OCI-LY3 (cell line): ENCODE data around the gene SCNN1G.

ENCODE experiments used
- H2AFZ ChIP-seq: fragments of 200-600, 300-600 bp; shearing (Covaris generic); 2 replicates; pipeline ENCODE4 v1.6.0; 2014; ENCODE audit warnings: antibody characterized with exemption, low read depth, low read length
- H3K27ac ChIP-seq: fragments of 200-600, 300-600 bp; sonication (generic); 2 replicates; pipeline ENCODE4 v1.5.1; 2014; ENCODE audit warnings: mild to moderate bottlenecking, low read length, moderate library complexity, mixed read lengths
- H3K27me3 ChIP-seq: fragments of 200-600, 300-600 bp; sonication (generic); 2 replicates; pipeline ENCODE4 v1.6.1; 2014; ENCODE audit warnings: low read depth, low read length, mixed read lengths
- H3K36me3 ChIP-seq: fragments of 200-600, 300-600 bp; sonication (generic); replicated peaks from 2 replicates; pipeline ENCODE3; 2014; ENCODE audit warnings: low read depth, low read length, mixed read lengths
- H3K4me1 ChIP-seq: fragments of 300-600, 200-600 bp; sonication (generic); 2 replicates; pipeline ENCODE4 v1.6.1; 2014; ENCODE audit warnings: low read length, mixed read lengths
- H3K4me2 ChIP-seq: fragments of 200-600, 300-600 bp; sonication (generic); 2 replicates; pipeline ENCODE4 v1.6.1; 2014; ENCODE audit warnings: low read length, mixed read lengths
- H3K4me3 ChIP-seq: fragments of 300-600, 200-600 bp; sonication (generic); 2 replicates; pipeline ENCODE4 v1.5.1; 2014; ENCODE audit warnings: antibody characterized with exemption, mild to moderate bottlenecking, low read length, moderate library complexity
- H3K79me2 ChIP-seq: fragments of 300-600, 200-600 bp; shearing (Covaris generic); 2 replicates; pipeline ENCODE4 v1.6.1; 2014; ENCODE audit warnings: mild to moderate bottlenecking, low read length, mixed read lengths
- H3K9ac ChIP-seq: fragments of 300-600, 200-600 bp; shearing (Covaris generic); 2 replicates; pipeline ENCODE4 v1.6.0; 2014; ENCODE audit warnings: mild to moderate bottlenecking, low read length, moderate library complexity
- H3K9me3 ChIP-seq: fragments of 200-600, 300-600 bp; shearing (Covaris generic); 2 replicates; pipeline ENCODE4 v1.6.1; 2014; ENCODE audit warnings: low read length, mixed read lengths; ENCODE audit not compliant: insufficient read depth
- H4K20me1 ChIP-seq: fragments of 200-600, 300-600 bp; sonication (generic); 2 replicates; pipeline ENCODE4 v1.6.1; 2016; ENCODE audit warnings: low read length, mixed read lengths; ENCODE audit not compliant: insufficient read depth
- EZH2phosphoT487 ChIP-seq: fragments of 200-600 bp; shearing (Covaris generic); IDR thresholded peaks from 2 replicates; pipeline ENCODE4 v1.6.1; 2018; ENCODE audit warnings: antibody characterized with exemption, mixed run types, low read depth
- TF ChIP-seq, protein P1 (sequence below): fragments of 200-600, 300-600 bp; sonication (generic); IDR thresholded peaks from 2 replicates; pipeline ENCODE4 v1.5.1; 2014; ENCODE audit warnings: antibody characterized with exemption, low read length, low read depth

SCNN1G gene

DNA sequence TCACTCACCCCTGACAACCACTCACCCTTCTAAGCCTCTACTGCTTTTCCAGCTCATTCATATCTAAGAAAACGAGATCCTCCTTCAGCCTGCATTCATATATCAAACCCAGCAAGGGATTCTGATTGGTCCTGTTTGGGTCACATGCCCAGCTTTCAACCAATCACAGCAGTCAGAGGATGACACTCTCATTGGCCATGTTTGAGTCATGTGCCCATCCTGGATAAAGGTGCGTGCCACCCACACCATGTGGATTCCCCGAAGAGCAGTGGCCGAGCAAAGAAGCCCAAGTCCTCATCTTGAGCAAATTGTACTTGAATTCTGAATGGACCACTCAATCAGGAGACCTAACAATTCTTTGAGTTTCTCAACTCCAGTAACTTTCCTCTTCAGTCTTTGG is 45.0 kb downstream of the SCNN1G start:
- no peaks in the 10 kb centered on the region for H3K79me2 ChIP-seq
- no peaks in the 10 kb centered on the region for H4K20me1 ChIP-seq
- H3K4me2 ChIP-seq = no peak overlapping the region
- no peak overlapping the region for H3K4me3 ChIP-seq
- no peak overlapping the region for H3K27ac ChIP-seq
- no peaks in the 10 kb centered on the region for H3K36me3 ChIP-seq
- no peaks in the 10 kb centered on the region for H3K9me3 ChIP-seq
- no peak overlapping the region for H2AFZ ChIP-seq
- H3K4me1 ChIP-seq = no peaks in the 10 kb centered on the region
- no peak overlapping the region for H3K9ac ChIP-seq
- H3K27me3 ChIP-seq = no peaks in the 10 kb centered on the region
- TF ChIP-seq, protein P1, sequence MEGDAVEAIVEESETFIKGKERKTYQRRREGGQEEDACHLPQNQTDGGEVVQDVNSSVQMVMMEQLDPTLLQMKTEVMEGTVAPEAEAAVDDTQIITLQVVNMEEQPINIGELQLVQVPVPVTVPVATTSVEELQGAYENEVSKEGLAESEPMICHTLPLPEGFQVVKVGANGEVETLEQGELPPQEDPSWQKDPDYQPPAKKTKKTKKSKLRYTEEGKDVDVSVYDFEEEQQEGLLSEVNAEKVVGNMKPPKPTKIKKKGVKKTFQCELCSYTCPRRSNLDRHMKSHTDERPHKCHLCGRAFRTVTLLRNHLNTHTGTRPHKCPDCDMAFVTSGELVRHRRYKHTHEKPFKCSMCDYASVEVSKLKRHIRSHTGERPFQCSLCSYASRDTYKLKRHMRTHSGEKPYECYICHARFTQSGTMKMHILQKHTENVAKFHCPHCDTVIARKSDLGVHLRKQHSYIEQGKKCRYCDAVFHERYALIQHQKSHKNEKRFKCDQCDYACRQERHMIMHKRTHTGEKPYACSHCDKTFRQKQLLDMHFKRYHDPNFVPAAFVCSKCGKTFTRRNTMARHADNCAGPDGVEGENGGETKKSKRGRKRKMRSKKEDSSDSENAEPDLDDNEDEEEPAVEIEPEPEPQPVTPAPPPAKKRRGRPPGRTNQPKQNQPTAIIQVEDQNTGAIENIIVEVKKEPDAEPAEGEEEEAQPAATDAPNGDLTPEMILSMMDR = no peak
- no peak for TF ChIP-seq EZH2phosphoT487

DNA sequence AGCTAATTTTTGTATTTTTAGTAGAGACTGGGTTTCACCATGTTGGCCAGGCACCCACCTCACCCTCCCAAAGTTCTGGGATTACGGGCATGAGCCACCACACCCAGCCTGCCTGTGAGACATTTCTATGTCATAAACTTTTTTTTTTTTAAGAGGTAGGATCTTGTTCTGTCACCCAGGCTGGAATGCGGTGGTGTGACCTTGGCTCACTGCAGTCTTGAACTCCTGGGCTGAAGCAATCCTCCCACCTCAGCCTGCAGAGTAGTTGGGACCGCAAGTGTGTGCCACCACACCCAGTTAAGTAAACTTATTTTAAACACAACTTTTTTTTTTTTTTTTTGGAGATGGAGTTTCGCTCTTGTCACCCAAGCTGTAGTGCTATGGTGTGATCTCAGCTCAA is 47.2 kb downstream of the SCNN1G start:
- H3K9me3 ChIP-seq = no peaks in the 10 kb centered on the region
- no peak overlapping the region for H3K9ac ChIP-seq
- H4K20me1 ChIP-seq = no peaks in the 10 kb centered on the region
- H3K4me1 ChIP-seq = no peaks in the 10 kb centered on the region
- no peak overlapping the region for H3K27ac ChIP-seq
- no peaks in the 10 kb centered on the region for H3K79me2 ChIP-seq
- no peaks in the 10 kb centered on the region for H3K27me3 ChIP-seq
- H3K4me2 ChIP-seq = no peak overlapping the region
- no peak overlapping the region for H3K4me3 ChIP-seq
- no peaks in the 10 kb centered on the region for H3K36me3 ChIP-seq
- H2AFZ ChIP-seq = no peak overlapping the region
- no peak for TF ChIP-seq EZH2phosphoT487
- TF ChIP-seq, protein P1 = no peak

DNA sequence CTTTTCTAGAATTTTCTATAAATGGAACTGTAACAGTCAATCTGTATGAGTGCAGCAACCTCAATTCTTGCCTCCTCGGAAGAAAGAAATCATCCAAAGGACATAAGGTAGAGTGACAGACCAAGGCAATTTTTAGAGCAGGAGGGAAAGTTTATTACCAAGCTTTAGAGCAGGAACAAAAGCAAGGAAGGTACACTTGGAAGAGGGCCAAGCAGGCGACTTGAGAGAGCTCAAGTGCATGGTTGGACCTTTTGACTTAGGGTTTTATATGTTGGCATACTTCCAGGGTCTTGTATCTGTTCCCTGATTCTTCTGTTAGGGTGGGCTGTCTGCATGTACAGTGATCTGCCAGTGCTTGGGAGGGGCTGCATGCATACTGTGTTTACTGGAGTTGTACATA is 50.3 kb downstream of the SCNN1G start:
- no peak for TF ChIP-seq EZH2phosphoT487
- TF ChIP-seq, protein P1 = no peak
- Histone ChIP-seq H2AFZ (no peak overlapping the region), H3K4me2 (no peak overlapping the region)

DNA sequence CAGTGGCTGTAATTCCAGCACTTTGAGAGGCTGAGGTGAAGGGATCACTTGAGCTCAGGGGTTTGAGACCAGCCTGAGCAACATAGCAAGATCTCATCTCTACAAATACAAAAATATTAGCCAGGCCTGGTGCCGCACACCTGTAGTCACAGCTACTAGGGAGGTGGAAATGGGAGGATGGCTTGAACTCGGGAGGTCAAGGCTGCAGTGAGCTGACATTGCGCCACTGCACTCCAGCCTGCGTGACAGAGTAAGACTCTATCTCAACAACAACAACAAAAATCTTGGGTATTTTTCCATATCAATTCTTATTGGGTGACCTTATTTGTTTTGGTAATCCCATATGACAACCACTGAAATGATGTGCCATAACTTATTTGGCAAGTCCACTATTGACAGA is 52.6 kb downstream of the SCNN1G start:
- no peaks in the 10 kb centered on the region for H4K20me1 ChIP-seq
- no peaks in the 10 kb centered on the region for H3K27me3 ChIP-seq
- H3K9ac ChIP-seq = no peak overlapping the region
- H3K4me2 ChIP-seq = no peak overlapping the region
- TF ChIP-seq, protein P1 = no peak
- no peak for TF ChIP-seq EZH2phosphoT487
- no peaks in the 10 kb centered on the region for H3K9me3 ChIP-seq
- no peak overlapping the region for H2AFZ ChIP-seq
- H3K4me3 ChIP-seq = no peak overlapping the region
- H3K79me2 ChIP-seq = no peaks in the 10 kb centered on the region
- no peak overlapping the region for H3K27ac ChIP-seq
- no peaks in the 10 kb centered on the region for H3K36me3 ChIP-seq
- no peaks in the 10 kb centered on the region for H3K4me1 ChIP-seq

More for the DNA sequence above, 50.3 kb downstream of the SCNN1G start:
- Histone ChIP-seq H4K20me1 (no peaks in the 10 kb centered on the region), H3K9ac (no peak overlapping the region), H3K4me1 (no peaks in the 10 kb centered on the region), H3K79me2 (no peaks in the 10 kb centered on the region), H3K27ac (no peak overlapping the region), H3K9me3 (no peaks in the 10 kb centered on the region), H3K36me3 (no peaks in the 10 kb centered on the region), H3K27me3 (no peaks in the 10 kb centered on the region), H3K4me3 (no peak overlapping the region)
